Measurements from ENCODE around the gene BCOR. TPM values are rescaled to one million over a fixed set of nuclear protein-coding genes. Genes with fewer than 3 reads are reported as not detected.

Gene BCOR
- total and polyA plus RNA-seq, 2 of the 13 experiments (the other 11 are each of a cell fraction or from before 2014, with no cell fraction given), result 14.3 to 15.2 TPM

DNA sequence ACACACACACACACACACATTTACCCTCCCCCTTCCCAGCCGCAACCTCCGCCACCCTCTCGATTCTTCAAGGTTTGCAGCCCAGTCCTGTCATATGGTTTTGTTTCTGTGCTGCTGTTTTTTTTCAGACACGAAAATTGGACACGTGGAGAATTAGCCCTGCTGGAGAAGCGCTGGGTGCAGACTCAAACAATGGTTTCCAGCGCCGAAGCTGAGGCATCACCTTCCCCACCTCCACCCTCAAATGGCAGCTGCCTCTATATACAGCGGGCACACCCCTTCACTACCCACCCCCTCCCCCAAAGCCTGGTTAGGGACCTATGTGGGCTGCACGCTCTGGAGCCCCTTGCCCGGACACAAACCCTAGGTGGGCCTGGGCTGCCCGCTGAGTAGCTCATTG is 87.9 kb downstream of the BCOR start:
- in situ Hi-C loops (cut with HindIII; ENCODE audit: extremely low pct_ligation_motif_present, low pct_unique_long_range_greater_than_20kb) (loop anchor here (5.0 kb wide), 1 partner anchor 142 kb away; no protein-coding TSS in a partner anchor), intact Hi-C loops (cut with micrococcal nuclease; ENCODE audit: unreplicated experiment) (loop anchor here (5.0 kb wide), 2 partner anchors 58 to 87 kb away; partner anchors contain the start of gene BCOR)
- Histone ChIP-seq H3K4me2 (ENCODE audit: low read depth, low read length) (no peak overlapping the region), H3K27ac (ENCODE audit: extremely low read length, insufficient read depth, low read length) (no peak overlapping the region), H3K4me1 (ENCODE audit: insufficient read depth, low read length) (peaks cover 22% of the 10 kb centered on the region), H3K4me3 (replicated peaks in 1 of 3; ENCODE audit: insufficient read depth in 1 of 3, low read depth in 2 of 3, low read length in 3 of 3) (no peak overlapping the region), H2AFZ (ENCODE audit: low read length) (no peak overlapping the region), H3K79me2 (ENCODE audit: insufficient read depth, low read length) (no peaks in the 10 kb centered on the region), H3K27me3 (ENCODE audit: control insufficient read depth in 1 of 2, insufficient read depth in 2 of 2, low read length in 2 of 2) (no peaks in the 10 kb centered on the region), H3K9me3 (ENCODE audit: low read length) (no peaks in the 10 kb centered on the region), H3K9ac (ENCODE audit: insufficient read depth, low read depth, low read length) (no peak overlapping the region), H4K20me1 (ENCODE audit: insufficient read depth, low read length) (no peaks in the 10 kb centered on the region), H3K36me3 (replicated peaks in 1 of 2; ENCODE audit: control insufficient read depth in 1 of 2, insufficient read depth in 2 of 2, low read length in 2 of 2) (no peaks in the 10 kb centered on the region)
- ChIA-PET POLR2A (interaction anchor here (1.3 to 2.6 kb wide), 4 partner anchors 72 to 167 kb away, joined by 4 to 8 read pairs (median 6); partner anchors contain the start of gene BCOR), CTCF (ENCODE audit: low intra/inter-chr PET ratio, low total read pairs) (no interaction called here)
- DNase-seq (ENCODE audit: low spot score) (no peak), FAIRE-seq (no peak), ATAC-seq (no peak)
- TF ChIP-seq SAP130 (CRISPR knock-in tag; IDR thresholded peaks at IDR 0.05; ENCODE audit: low read depth) (no peak), SMAD9 (CRISPR knock-in tag; IDR thresholded peaks at IDR 0.05) (no peak), ZNF746 (CRISPR knock-in tag; IDR thresholded peaks at IDR 0.05) (no peak), ZNF333 (CRISPR knock-in tag; IDR thresholded peaks at IDR 0.05; ENCODE audit: borderline replicate concordance) (no peak), CCDC6 (CRISPR knock-in tag; IDR thresholded peaks at IDR 0.05) (no peak), MEIS1 (CRISPR knock-in tag; IDR thresholded peaks at IDR 0.05; ENCODE audit: borderline replicate concordance) (no peak), MIER3 (CRISPR knock-in tag; IDR thresholded peaks at IDR 0.05; ENCODE audit: borderline replicate concordance) (no peak)
- TF ChIP-seq, protein P1, sequence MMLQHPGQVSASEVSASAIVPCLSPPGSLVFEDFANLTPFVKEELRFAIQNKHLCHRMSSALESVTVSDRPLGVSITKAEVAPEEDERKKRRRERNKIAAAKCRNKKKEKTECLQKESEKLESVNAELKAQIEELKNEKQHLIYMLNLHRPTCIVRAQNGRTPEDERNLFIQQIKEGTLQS (CRISPR knock-in tag; IDR thresholded peaks at IDR 0.05), result no peak
- TF ChIP-seq, protein P2, sequence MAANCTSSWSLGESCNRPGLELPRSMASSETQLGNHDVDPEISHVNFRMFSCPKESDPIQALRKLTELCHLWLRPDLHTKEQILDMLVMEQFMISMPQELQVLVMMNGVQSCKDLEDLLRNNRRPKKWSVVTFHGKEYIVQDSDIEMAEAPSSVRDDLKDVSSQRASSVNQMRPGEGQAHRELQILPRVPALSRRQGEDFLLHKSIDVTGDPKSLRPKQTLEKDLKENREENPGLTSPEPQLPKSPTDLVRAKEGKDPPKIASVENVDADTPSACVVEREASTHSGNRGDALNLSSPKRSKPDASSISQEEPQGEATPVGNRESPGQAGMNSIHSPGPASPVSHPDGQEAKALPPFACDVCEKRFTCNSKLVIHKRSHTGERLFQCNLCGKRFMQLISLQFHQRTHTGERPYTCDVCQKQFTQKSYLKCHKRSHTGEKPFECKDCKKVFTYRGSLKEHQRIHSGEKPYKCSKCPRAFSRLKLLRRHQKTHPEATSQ (CRISPR knock-in tag; IDR thresholded peaks at IDR 0.05; ENCODE audit: borderline replicate concordance), result no peak
- TF ChIP-seq, protein P3, sequence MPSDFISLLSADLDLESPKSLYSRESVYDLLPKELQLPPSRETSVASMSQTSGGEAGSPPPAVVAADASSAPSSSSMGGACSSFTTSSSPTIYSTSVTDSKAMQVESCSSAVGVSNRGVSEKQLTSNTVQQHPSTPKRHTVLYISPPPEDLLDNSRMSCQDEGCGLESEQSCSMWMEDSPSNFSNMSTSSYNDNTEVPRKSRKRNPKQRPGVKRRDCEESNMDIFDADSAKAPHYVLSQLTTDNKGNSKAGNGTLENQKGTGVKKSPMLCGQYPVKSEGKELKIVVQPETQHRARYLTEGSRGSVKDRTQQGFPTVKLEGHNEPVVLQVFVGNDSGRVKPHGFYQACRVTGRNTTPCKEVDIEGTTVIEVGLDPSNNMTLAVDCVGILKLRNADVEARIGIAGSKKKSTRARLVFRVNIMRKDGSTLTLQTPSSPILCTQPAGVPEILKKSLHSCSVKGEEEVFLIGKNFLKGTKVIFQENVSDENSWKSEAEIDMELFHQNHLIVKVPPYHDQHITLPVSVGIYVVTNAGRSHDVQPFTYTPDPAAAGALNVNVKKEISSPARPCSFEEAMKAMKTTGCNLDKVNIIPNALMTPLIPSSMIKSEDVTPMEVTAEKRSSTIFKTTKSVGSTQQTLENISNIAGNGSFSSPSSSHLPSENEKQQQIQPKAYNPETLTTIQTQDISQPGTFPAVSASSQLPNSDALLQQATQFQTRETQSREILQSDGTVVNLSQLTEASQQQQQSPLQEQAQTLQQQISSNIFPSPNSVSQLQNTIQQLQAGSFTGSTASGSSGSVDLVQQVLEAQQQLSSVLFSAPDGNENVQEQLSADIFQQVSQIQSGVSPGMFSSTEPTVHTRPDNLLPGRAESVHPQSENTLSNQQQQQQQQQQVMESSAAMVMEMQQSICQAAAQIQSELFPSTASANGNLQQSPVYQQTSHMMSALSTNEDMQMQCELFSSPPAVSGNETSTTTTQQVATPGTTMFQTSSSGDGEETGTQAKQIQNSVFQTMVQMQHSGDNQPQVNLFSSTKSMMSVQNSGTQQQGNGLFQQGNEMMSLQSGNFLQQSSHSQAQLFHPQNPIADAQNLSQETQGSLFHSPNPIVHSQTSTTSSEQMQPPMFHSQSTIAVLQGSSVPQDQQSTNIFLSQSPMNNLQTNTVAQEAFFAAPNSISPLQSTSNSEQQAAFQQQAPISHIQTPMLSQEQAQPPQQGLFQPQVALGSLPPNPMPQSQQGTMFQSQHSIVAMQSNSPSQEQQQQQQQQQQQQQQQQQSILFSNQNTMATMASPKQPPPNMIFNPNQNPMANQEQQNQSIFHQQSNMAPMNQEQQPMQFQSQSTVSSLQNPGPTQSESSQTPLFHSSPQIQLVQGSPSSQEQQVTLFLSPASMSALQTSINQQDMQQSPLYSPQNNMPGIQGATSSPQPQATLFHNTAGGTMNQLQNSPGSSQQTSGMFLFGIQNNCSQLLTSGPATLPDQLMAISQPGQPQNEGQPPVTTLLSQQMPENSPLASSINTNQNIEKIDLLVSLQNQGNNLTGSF (CRISPR knock-in tag; IDR thresholded peaks at IDR 0.05), result no peak
- TF ChIP-seq, protein P4, sequence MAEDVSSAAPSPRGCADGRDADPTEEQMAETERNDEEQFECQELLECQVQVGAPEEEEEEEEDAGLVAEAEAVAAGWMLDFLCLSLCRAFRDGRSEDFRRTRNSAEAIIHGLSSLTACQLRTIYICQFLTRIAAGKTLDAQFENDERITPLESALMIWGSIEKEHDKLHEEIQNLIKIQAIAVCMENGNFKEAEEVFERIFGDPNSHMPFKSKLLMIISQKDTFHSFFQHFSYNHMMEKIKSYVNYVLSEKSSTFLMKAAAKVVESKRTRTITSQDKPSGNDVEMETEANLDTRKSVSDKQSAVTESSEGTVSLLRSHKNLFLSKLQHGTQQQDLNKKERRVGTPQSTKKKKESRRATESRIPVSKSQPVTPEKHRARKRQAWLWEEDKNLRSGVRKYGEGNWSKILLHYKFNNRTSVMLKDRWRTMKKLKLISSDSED (CRISPR knock-in tag; IDR thresholded peaks at IDR 0.05), result no peak
- TF ChIP-seq, protein P5, sequence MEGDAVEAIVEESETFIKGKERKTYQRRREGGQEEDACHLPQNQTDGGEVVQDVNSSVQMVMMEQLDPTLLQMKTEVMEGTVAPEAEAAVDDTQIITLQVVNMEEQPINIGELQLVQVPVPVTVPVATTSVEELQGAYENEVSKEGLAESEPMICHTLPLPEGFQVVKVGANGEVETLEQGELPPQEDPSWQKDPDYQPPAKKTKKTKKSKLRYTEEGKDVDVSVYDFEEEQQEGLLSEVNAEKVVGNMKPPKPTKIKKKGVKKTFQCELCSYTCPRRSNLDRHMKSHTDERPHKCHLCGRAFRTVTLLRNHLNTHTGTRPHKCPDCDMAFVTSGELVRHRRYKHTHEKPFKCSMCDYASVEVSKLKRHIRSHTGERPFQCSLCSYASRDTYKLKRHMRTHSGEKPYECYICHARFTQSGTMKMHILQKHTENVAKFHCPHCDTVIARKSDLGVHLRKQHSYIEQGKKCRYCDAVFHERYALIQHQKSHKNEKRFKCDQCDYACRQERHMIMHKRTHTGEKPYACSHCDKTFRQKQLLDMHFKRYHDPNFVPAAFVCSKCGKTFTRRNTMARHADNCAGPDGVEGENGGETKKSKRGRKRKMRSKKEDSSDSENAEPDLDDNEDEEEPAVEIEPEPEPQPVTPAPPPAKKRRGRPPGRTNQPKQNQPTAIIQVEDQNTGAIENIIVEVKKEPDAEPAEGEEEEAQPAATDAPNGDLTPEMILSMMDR (CRISPR knock-in tag; IDR thresholded peaks at IDR 0.05), result no peak
- TF ChIP-seq, protein P6, sequence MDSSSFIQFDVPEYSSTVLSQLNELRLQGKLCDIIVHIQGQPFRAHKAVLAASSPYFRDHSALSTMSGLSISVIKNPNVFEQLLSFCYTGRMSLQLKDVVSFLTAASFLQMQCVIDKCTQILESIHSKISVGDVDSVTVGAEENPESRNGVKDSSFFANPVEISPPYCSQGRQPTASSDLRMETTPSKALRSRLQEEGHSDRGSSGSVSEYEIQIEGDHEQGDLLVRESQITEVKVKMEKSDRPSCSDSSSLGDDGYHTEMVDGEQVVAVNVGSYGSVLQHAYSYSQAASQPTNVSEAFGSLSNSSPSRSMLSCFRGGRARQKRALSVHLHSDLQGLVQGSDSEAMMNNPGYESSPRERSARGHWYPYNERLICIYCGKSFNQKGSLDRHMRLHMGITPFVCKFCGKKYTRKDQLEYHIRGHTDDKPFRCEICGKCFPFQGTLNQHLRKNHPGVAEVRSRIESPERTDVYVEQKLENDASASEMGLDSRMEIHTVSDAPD (CRISPR knock-in tag; IDR thresholded peaks at IDR 0.05), result no peak
- 94% methylated on average over 12 of the region's 12 CpGs for WGBS (ENCODE audit: low lambda C conversion rate)
- BruUV-seq (replicated peaks), result no TSS peak
